ENCODE results near the gene ACP1. TPM values are rescaled to one million over a fixed set of nuclear protein-coding genes. Genes with fewer than 3 reads are reported as not detected.

Gene ACP1
- total and polyA plus RNA-seq, 9 donors, result 90.6 to 103 (median 96.6) TPM

DNA sequence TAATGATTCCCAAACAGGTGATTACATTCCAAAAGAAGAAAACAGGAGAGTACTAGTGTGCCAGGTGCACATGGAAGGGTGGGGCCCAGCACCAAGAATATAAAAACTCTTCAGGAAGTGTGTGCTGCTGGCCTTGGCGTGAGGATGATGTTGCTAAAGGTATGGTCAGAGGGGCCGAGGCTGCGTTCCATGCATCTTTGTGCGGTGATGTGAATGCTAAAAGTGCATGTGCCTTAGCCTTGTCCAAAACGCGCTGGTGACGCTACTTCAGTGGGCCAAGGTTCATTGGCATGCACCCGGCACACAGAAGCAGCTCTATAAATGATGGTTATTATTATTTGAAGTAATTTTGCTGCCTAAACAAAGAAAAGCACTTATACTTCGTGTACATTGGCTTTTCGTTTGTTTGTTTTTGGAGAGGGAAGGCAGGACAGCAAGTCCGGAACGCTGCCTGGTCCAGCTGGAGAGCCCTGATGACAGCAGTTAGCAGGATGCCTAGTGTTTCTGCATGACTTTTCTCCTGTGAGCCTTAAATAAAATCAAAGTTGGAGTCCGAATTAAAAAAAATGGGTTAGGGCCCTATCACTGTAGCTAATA is 20.2 kb downstream of the ACP1 start:
- H3K4me3 ChIP-seq (ENCODE audit: low read length), result no peak overlapping the region
- peaks cover 13% of the 10 kb centered on the region for H3K4me1 ChIP-seq (ENCODE audit: control insufficient read depth, insufficient read depth, low read length)
- no peaks in the 10 kb centered on the region for H3K9me3 ChIP-seq (replicated peaks; ENCODE audit: control insufficient read depth, low read depth, low read length)
- H3K27ac ChIP-seq (ENCODE audit: low read length), result no peak overlapping the region
- peaks cover 29% of the 10 kb centered on the region for H3K27me3 ChIP-seq (ENCODE audit: control insufficient read depth, insufficient read depth, low read length)
- H3K36me3 ChIP-seq (ENCODE audit: control insufficient read depth, insufficient read depth, low read length), result peaks cover 33% of the 10 kb centered on the region
- 75% methylated on average over 12 of the region's 13 CpGs for WGBS (ENCODE audit: insufficient coverage)
- DNase-seq, result no peak

DNA sequence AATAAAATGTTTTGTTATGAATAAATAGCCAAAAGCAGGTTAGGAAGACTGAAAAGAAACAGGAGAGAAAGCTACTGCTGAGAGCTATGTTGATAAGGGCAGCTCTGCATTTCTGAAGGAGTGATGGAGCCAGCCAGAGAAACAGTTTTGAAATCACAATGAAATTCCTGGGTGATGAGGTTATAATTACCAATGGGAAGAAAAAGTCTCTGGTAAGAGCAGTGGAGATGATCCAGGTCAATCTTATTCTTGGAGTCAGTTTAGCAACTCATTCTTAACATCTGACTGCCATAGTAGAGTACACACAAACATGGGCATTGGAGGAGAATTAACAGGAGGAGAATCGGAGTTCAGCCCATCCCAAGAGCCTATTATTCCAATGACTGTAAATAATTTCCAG is 20.8 kb downstream of the ACP1 start:
- no CpG with 5 or more reads among the region's 1 CpG for WGBS (ENCODE audit: insufficient coverage)
- H3K27me3 ChIP-seq (ENCODE audit: control insufficient read depth, insufficient read depth, low read length), result peaks cover 32% of the 10 kb centered on the region
- H3K27ac ChIP-seq (ENCODE audit: low read length), result no peak overlapping the region
- peaks cover 28% of the 10 kb centered on the region for H3K36me3 ChIP-seq (ENCODE audit: control insufficient read depth, insufficient read depth, low read length)
- peak; percentile 5 for DNase-seq
- no peaks in the 10 kb centered on the region for H3K9me3 ChIP-seq (replicated peaks; ENCODE audit: control insufficient read depth, low read depth, low read length)
- peaks cover 13% of the 10 kb centered on the region for H3K4me1 ChIP-seq (ENCODE audit: control insufficient read depth, insufficient read depth, low read length)
- no peak overlapping the region for H3K4me3 ChIP-seq (ENCODE audit: low read length)

DNA sequence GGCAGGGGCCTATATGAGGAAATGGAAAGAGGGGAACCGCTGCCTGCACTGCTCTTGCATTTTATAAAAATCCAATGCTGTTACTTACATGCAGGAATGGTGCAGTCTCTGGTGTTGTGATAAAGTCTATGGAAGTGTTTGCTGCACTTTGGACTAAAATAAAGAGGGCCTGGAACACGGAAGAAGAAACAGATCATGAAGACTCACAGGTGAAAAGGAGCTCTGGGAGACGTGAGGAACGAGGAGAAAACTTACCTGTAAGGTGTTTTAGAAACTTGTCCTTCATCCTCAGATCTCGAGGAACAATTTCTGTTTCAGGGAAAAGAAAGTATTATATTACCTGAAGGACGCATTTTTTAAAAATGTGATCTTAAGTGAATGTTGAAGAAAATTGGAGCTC is 21.3 kb downstream of the ACP1 start:
- no peak overlapping the region for H3K4me3 ChIP-seq (ENCODE audit: low read length)
- H3K9me3 ChIP-seq (replicated peaks; ENCODE audit: control insufficient read depth, low read depth, low read length), result no peaks in the 10 kb centered on the region
- H3K27me3 ChIP-seq (ENCODE audit: control insufficient read depth, insufficient read depth, low read length), result peaks cover 34% of the 10 kb centered on the region
- peaks cover 13% of the 10 kb centered on the region for H3K4me1 ChIP-seq (ENCODE audit: control insufficient read depth, insufficient read depth, low read length)
- no peak overlapping the region for H3K27ac ChIP-seq (ENCODE audit: low read length)
- no peak for DNase-seq
- WGBS (ENCODE audit: insufficient coverage), result 80% methylated on average over 2 of the region's 6 CpGs
- H3K36me3 ChIP-seq (ENCODE audit: control insufficient read depth, insufficient read depth, low read length), result peaks cover 25% of the 10 kb centered on the region

DNA sequence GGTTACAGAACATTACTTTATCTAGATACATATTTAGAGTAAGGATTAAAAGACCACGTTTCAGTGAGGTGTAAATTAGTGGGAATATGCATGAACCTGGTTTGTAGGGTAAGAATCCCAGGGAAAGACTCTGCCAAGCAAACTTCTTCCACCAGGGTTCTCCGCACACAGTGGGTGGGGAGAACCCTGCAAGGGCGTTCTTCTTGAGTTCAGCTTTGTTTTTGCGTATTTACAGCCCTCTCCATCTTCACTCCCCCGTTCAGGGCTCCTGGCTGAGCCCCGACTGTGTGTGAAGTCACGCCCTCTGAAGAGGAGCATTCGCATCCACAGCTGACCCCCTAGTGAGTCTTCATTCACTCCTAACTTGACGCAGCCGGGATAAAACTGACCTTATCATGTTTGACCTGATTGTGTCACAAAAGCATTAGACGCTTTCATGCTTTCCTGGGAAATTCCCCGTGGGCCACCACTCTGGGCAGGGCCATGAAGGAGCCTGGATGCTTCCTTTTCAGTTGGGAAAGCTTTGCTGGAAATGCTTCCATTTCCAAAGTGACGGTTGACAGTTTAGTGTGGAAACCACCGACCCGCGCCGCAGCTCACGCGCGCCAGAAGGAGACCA is 22.1 kb downstream of the ACP1 start:
- Histone ChIP-seq H3K9me3 (replicated peaks; ENCODE audit: control insufficient read depth, low read depth, low read length) (no peaks in the 10 kb centered on the region), H3K4me1 (ENCODE audit: control insufficient read depth, insufficient read depth, low read length) (peaks cover 13% of the 10 kb centered on the region), H3K27ac (ENCODE audit: low read length) (no peak overlapping the region), H3K4me3 (ENCODE audit: low read length) (no peak overlapping the region), H3K36me3 (ENCODE audit: control insufficient read depth, insufficient read depth, low read length) (peaks cover 16% of the 10 kb centered on the region), H3K27me3 (ENCODE audit: control insufficient read depth, insufficient read depth, low read length) (peaks cover 35% of the 10 kb centered on the region)
- no peak for DNase-seq
- WGBS (ENCODE audit: insufficient coverage), result 28% methylated on average over 10 of the region's 20 CpGs

DNA sequence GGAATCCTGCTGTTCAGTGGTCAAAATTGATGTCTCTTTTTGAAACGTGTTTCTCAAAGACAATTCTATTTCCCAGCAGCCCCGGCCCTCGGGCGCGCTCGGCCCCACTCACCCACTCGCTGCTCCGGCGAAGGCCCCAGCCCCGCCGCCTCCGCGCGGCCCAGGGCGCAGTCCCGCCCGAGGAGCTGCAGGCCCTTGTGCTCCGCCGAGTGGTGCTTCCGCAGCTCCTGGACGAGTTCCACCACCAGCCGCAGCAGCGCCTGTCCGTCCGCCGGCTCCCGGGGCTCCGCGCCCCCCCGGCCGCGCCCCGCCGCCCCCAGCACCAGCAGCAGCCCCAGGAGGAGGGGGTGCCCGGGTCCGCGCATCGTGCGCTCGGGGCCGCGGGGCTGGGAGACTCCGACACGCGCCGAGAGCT is 22.7 kb downstream of the ACP1 start:
- Histone ChIP-seq H3K9me3 (replicated peaks; ENCODE audit: control insufficient read depth, low read depth, low read length) (no peaks in the 10 kb centered on the region), H3K27ac (ENCODE audit: low read length) (no peak overlapping the region), H3K4me3 (ENCODE audit: low read length) (peak overlapping the region; percentile 12), H3K4me1 (ENCODE audit: control insufficient read depth, insufficient read depth, low read length) (peaks cover 13% of the 10 kb centered on the region), H3K27me3 (ENCODE audit: control insufficient read depth, insufficient read depth, low read length) (peaks cover 35% of the 10 kb centered on the region), H3K36me3 (ENCODE audit: control insufficient read depth, insufficient read depth, low read length) (peaks cover 10% of the 10 kb centered on the region)
- peak; percentile 63 for DNase-seq
- WGBS (ENCODE audit: insufficient coverage), result under 1% methylated on average over 29 of the region's 46 CpGs

DNA sequence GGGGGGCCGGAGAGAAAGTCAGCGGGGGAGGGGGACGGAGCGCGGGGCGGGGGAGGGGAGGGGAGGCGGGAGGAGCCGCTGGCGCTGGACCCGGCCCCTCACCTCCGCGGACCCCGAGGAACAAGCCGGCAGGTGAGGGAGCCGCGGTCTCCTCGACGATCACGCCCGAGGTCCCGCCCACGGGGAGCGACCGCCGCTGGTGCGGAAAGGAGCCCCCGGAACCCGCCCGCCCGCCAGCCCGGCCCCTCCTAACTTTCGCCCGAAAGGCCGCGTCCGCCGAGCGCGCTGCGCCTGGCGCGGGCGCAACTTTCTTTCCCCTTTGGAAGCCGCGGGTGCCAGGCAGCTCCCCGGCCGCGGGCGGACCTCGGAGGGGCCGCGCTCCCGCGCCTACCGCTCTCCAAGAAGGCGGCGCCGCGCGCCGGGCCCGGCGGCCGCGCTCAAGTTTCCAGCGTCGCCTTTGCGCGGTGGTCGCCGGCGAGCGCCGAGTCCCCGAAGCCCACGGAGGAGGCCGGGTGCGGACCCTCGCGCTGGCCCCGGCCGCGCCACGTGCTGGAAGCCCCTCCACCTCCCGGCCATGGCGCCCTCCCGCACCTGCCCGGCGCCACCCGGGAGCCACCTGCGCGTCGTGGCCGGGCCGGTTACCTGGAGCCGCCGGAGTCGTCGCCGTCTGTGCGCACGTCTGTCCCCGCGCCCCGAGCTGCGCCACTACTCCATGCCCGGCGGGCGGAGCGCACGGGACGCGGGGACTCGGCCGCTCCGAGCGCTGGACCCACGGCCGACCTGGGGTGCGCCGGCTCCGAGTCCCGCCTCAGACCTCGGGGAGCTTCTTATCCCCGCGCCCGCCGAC is 23.4 kb downstream of the ACP1 start, which contains the start of gene ALKAL2:
Gene ALKAL2, minus strand, starts transcription at position 181 of the 847 bp plus-strand sequence. CDS start 256 bp downstream, outside the sequence.
- DNase-seq, result peak; percentile 35

DNA sequence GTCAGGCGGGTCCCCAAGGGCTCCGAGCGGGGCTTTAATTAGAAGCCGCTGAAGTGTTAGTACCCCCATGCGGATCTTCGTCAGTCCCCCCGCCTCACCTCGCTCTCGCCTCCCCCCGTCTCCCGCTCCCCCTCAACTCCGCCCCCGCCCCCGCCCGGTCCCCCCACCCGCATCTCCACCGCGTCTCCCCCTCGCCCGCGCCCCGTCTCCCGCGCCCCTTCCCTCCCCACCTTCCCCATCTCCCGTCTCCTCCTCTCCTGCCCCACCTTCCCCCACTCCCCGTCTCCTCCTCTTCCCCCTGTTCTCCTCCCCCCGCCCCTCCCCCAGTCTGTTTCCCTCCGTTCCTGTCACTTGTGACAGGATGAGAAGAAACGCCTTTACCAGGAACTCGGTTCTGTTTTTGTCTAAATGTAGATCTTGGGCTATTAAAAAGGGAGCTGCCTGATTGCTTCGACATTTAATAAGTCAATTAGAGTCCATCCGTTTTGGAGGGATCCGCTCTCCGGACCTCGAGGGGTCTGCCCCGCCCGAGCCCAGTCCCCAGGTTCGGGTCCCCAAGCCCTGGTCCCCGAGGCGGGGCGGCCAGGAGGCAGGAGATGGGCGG is 24.1 kb downstream of the ACP1 start:
- H3K36me3 ChIP-seq (ENCODE audit: control insufficient read depth, insufficient read depth, low read length), result peaks cover 5% of the 10 kb centered on the region
- no peak overlapping the region for H3K27ac ChIP-seq (ENCODE audit: low read length)
- WGBS (ENCODE audit: insufficient coverage), result under 1% methylated on average over 12 of the region's 42 CpGs
- no peaks in the 10 kb centered on the region for H3K9me3 ChIP-seq (replicated peaks; ENCODE audit: control insufficient read depth, low read depth, low read length)
- peak overlapping the region; percentile 50 for H3K4me3 ChIP-seq (ENCODE audit: low read length)
- H3K27me3 ChIP-seq (ENCODE audit: control insufficient read depth, insufficient read depth, low read length), result peaks cover 35% of the 10 kb centered on the region
- peak; percentile 25 for DNase-seq
- H3K4me1 ChIP-seq (ENCODE audit: control insufficient read depth, insufficient read depth, low read length), result peaks cover 13% of the 10 kb centered on the region

More for the DNA sequence above, 23.4 kb downstream of the ACP1 start, which contains the start of gene ALKAL2:
- Histone ChIP-seq H3K27ac (ENCODE audit: low read length) (no peak within 1 kb of the TSS), H3K4me3 (ENCODE audit: low read length) (peak within 1 kb of the TSS; percentile 12), H3K27me3 (ENCODE audit: control insufficient read depth, insufficient read depth, low read length) (peaks cover 35% of the 10 kb centered on the region), H3K4me1 (ENCODE audit: control insufficient read depth, insufficient read depth, low read length) (peaks cover 13% of the 10 kb centered on the region), H3K9me3 (replicated peaks; ENCODE audit: control insufficient read depth, low read depth, low read length) (no peaks in the 10 kb centered on the region), H3K36me3 (ENCODE audit: control insufficient read depth, insufficient read depth, low read length) (peaks cover 5% of the 10 kb centered on the region)
- under 1% methylated on average over 118 of the region's 128 CpGs for WGBS (ENCODE audit: insufficient coverage)

DNA sequence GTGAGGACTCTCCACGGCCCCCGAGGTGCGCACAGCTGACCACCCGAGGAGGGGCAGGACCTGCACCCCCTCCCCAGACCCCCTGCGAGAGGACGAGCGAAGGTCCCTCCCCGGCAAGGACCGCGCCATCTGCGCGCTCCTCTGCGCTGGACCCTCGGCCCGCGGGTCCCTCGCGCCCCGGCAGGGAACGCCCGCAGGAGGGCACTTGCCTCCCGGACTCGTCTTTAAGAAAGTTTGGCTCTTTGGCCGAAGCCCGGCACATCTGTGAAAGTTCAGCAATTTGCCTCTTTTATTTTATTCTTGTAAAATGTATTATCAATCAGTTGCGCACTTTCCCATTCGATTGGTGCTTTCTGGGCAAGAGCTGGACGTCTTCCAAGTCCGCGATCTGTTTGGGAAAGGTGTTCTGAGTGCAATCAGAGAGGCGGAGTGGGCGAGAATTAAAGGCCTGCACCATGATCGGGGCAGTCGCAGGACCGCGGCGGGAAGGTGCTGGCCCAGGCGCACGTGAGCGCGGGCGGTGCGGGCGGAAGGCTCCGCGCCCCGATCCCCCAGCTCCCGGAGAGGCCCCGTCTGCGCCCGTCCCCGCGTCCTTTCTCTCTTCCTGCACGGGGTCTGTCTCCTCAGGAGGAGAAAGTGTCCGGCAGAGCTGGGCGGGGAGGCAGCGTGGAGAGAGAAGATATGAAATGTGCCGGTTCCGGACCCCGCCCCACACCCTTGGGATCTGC is 24.8 kb downstream of the ACP1 start:
- WGBS (ENCODE audit: insufficient coverage), result under 1% methylated on average over 47 of the region's 60 CpGs
- peaks cover 35% of the 10 kb centered on the region for H3K27me3 ChIP-seq (ENCODE audit: control insufficient read depth, insufficient read depth, low read length)
- H3K4me3 ChIP-seq (ENCODE audit: low read length), result peak overlapping the region; percentile 50
- no peak overlapping the region for H3K27ac ChIP-seq (ENCODE audit: low read length)
- peaks cover 13% of the 10 kb centered on the region for H3K4me1 ChIP-seq (ENCODE audit: control insufficient read depth, insufficient read depth, low read length)
- H3K36me3 ChIP-seq (ENCODE audit: control insufficient read depth, insufficient read depth, low read length), result no peaks in the 10 kb centered on the region
- DNase-seq, result peak; percentile 34
- no peaks in the 10 kb centered on the region for H3K9me3 ChIP-seq (replicated peaks; ENCODE audit: control insufficient read depth, low read depth, low read length)

DNA sequence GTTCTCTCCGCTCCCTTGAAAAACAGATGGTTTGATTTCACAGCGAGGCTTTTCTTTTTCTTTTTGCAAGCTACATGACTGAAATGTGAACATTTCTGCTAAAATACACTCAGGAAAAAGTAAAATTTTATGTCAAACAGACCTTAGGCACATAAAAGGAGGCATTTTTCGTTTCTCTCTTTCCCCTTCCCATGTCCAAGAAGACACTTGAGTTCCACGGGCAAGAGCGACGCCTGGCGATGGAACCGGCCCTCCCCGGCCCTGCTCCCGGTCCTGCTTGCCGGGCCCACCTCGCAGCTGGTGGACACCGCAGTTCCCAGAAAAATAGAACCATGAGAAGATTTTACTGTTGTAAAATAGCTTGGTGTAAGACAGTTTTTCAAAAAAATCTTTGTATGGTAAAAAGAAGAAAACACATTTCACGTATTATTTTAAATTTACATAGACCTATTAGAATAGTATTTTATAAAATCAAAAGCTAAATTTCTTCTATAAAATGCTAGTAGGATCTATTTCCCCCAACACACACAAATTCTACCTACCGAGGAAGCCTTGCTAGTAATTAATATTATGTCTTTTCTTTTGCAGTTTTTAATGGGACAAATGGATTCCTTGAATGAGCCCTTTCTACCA is 25.5 kb downstream of the ACP1 start:
- Histone ChIP-seq H3K36me3 (ENCODE audit: control insufficient read depth, insufficient read depth, low read length) (no peaks in the 10 kb centered on the region), H3K4me3 (ENCODE audit: low read length) (peak overlapping the region; percentile 50), H3K9me3 (replicated peaks; ENCODE audit: control insufficient read depth, low read depth, low read length) (no peaks in the 10 kb centered on the region), H3K27me3 (ENCODE audit: control insufficient read depth, insufficient read depth, low read length) (peaks cover 32% of the 10 kb centered on the region), H3K27ac (ENCODE audit: low read length) (no peak overlapping the region), H3K4me1 (ENCODE audit: control insufficient read depth, insufficient read depth, low read length) (peaks cover 13% of the 10 kb centered on the region)
- WGBS (ENCODE audit: insufficient coverage), result 0% methylated on average over 2 of the region's 15 CpGs
- peak; percentile 90 for DNase-seq
